Activated CD4-positive, alpha-beta T cell treated with anti-CD3 and anti-CD28 coated beads, Interleukin-10, Interleukin-2, amounts not matched to agents 100 ng/mL and 50 ng/mL, durations not matched to agents 16 hours and 8 hours (primary cell): ENCODE results near the gene FYB2.

ENCODE experiments used
- DNase-seq: peaks from one replicate; pipeline ENCODE4 v3.0.0-alpha.2; 2020

Gene FYB2

DNA sequence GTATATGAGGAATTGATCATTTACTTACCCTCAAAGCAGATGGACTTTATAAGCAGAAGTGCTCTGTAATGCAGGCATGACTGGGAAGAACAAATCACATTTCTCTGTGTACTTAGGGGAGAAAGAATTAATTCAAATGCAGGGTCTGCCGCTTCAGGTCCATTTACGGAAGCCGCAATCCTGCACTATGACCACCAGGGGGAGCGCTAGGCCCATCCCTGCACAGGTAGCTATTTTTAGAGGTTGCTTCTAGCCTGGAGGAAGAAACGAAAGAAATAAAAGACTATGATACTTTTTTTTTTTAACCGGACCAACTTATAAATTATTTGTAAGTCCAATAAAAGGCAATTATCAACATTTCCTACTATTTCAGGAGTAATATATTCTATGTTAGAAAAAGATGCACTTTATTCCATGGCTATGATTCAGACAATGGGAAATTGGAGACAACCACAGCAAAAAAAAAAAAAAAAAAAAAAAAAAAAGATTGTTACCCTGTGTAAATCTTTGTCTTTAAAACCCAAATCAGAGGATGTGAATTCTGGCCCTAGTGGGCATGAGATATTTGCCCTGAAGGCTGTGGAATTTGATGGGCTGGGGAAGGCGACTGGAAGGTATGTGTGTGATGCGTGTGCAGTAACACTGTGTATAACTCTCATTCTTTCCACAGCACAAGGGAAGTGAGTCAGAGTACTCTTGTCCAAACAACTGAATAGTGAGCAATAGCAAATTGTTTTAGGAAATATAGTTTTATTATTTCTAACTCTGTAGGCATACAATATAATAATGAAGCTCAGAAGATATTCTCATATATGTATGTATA is 12.9 kb upstream of the FYB2 start:
- peak; percentile 63 for DNase-seq

DNA sequence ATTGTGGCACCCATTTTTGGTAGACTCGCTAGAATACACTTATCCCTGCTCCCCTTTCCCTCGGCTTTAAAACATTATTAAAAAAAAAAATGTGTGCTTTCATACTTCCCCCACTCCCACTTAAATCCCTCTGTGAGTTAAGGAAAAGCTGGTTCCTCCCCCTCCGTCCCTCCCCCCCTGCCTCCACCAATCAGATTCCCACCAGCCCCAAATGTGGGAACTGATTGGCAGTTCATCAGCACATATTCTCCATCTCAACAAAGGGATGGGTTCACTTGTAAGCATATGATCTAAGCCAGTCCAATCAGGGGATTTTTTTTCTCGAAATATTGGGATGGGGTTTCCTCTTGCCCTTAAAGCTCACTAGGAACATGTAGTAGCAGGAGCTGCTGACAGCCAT is 10.8 kb upstream of the FYB2 start:
- DNase-seq = no peak

DNA sequence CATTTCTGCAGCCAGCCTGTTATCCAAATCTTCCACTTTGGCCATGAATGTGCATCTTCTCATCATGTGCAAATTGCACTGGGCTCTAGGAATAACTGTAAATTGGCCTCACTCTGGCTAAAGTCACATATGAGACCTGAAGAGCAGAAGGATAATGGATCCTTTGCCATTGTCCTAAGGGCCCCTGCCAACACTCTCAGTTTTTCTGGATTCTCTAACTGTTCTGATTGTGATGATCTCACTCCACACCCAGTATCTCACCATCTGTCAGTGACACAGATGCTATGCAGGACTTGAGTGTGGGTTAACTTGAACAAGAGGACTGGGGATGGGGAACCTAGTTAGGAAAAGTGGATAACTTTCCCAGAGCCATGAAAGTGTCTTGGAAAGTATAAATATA is 8.5 kb upstream of the FYB2 start:
- no peak for DNase-seq

DNA sequence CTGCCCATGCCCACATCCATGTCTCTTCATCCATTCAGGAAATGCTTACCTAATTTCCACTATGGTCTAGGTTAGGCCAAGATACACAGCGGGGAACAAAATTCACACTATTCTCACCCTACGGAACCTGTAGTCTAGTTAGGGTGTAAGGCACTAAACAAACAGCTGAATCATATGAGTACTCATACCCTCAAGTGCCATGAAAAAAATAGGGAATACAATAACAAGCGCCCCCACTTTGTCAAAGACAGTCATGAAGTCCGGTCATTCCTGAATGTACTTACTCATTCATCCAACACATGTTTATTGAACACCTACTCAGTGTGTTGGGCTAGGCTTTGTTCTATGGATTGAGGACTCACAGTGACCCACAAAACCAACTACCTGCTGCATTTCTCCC is 6.2 kb upstream of the FYB2 start:
- no peak for DNase-seq

DNA sequence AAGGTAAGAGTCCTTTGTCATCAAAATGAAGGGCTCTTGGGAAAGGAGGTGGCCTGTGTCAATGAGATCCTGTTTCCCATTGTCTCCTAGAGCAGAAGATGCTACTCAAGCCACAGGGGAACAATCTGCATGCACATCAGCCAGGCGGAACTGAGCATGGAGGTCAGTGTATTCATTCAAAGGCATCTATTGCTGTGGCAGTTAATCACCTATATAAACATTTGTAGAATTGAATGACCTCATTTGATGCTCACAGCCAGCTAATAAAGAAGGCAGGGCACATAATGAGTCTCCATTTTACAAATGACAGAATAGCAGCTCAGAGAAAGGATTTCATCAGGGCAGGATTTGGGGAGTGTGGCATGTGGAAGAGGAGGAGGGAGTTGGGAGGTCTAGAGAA is 5.7 kb upstream of the FYB2 start:
- no peak for DNase-seq

DNA sequence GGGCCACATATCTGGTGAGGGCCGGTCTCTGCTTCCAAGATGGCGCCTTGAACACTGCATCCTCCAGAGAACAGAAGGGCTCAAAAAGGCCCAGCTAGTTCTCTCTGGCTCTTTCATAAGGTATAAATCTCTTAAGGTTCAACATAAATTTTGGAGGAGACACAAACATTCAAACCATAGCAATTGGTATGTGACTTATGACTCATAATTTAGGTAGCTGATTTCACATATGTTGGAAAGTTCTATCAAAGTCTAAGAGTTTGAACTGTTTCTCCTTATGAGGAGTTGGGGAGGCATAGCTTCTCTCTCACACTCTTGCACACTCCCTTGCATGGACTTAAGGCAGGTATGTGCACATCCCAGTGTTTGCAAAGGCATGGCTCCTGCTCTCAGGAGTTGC is 5.1 kb upstream of the FYB2 start:
- DNase-seq = no peak

DNA sequence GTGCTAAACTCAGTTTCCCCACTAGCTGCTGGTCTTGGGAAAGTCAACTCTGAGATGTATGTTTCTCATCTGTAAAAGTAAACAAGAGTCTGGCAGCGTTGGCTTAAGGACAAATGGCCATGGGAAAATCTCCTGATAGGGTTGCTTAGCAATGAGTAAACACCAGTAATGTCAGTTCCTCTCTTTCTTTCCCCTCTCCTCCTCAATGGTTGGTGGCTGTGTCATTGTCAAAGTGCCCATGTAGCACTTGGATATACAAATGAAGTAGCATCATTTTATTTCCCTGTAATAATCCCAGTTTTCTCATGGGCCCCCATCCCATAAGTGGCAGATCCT is 2.2 kb upstream of the FYB2 start:
- DNase-seq = no peak

DNA sequence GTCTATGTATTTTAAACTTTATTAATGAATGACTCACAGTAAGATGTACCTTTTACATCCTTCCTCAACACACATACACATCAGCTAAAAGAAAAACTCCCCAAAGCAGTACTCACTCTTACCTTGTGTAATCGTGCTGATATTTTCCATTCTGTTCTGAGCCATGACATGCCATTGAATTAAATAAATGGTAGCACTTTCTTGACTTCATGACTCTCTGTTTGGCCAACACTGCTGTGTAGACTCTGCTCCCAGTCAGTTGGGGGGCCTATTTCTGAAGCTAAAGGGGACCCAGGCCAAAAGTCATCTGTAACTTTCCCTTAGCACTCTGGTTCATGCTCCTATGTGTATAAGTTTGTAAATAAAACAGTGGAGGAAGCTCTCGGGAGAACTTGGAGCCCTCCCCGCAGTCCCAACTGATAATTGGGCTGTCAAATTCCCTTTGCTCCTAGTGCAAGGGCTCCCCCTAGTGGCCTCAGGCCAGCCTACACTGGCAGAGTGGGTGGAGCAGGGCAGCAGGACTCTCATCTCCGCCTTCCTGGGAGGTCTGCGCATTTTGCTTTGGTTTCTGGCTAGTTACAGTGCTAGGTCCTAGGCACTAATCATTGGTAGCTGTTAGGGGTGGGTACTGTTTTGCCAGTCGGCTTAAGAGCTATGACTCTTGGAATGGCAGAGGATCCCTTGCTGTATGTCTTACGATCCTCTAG is 1.7 kb upstream of the FYB2 start:
- DNase-seq = peak; percentile 79

DNA sequence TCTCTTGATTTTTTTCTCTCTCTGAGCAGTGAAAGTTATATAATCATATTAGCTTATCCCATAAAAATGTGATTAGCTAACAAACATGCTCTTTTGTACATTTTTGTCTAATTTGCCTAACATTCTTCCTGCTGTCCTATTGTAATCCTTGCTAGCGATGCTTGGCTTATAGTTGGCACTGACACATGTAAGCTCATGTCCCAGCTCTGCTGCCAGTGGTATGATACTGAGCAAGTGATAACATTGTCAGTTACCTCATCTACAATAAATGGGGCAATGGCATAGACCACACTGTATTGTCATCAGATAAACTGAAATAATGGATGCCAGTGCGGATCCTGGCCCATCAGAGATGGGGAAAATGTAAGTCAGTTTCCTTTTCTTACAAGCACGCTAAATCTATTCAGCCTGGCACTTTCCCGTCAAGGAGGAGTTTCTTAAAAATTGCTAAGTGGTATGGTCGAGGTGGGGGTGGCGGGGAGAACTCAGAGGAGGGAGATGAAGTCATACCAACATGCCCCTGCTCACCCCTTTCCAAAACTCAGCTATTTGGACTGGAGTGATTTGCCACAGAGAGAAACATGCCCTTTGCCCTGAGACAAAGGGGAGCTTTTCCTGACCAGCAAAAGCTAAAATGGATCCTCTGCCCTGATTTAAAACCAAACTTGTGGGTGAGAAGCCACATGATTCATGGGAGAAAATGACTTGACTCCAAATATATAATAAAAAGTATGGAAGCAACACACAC is 1.3 kb downstream of the FYB2 start:
- DNase-seq = no peak

DNA sequence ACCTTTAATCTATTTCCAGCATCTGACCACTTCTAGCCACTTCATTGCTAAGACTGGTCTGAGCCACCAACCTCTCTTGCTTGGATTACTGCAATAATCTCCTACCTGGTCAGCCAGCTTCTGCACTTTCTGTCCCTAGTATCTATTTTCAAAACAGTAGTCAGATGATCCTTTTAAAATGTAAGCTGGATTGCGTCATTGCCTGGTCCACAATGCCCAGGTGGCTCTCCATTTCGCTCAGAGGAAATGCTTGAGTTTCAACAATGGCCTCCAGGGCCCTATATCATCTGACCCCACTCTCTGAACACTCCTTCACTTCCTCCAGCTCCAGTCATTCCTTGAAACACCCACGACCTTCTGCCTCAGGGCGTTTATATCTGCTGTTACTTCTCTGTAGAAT is 2.3 kb downstream of the FYB2 start:
- DNase-seq = no peak

DNA sequence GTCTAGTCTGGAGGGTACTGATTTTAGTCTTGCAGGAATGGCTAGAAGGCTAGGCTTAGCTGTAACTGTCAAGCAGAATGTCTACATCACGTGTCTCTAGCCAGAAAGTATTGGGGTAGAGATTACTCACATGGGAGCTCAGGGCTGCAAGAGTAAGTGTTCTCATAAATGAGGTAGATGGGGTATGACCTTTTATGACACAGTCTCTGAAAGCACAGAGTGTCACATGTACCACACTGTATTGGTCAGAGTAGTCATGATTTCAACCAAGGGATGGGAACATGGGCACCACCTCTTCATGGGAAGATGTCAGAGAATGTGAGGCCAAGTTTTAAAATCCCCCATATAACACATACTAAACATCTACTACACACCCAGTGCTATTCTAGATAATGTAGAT is 2.9 kb downstream of the FYB2 start:
- DNase-seq = no peak

DNA sequence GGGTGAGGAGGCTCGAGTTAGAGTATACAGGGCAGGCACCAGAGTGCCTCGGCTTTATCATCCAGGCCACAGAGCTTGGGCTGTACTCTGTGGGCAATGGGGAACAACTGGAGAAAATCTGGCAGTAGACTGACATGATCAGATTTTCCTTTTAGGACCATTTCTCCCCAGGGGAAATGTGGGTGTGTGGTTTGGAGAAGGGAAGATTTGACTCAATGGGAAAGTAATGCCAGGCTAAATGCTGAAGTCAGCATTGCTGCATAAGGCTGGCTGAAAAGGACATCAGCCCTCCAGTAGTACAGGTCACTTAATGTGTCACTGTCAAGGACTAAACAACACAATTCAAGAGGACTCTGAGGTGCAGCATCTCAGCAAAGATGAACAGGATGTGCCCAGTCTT is 5.0 kb downstream of the FYB2 start:
- DNase-seq = no peak

DNA sequence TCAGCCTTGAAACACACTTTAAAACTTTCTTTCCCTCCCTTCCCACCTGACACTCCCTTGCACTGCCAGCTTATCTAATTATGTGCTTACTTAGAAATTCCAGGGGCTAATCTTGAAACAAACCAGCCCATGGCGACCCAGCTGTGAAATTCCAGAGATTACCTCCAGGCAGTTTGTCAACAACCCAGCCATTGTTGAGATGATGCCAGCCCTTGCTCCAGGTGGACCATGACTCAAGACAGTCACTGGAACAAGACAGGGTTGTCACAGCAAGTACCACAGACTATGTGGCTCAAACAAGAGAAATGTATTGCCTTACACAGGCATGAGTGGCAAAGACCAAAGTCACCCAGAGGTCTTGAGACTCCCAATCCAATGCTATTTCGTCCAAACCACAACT is 7.9 kb downstream of the FYB2 start:
- no peak for DNase-seq

DNA sequence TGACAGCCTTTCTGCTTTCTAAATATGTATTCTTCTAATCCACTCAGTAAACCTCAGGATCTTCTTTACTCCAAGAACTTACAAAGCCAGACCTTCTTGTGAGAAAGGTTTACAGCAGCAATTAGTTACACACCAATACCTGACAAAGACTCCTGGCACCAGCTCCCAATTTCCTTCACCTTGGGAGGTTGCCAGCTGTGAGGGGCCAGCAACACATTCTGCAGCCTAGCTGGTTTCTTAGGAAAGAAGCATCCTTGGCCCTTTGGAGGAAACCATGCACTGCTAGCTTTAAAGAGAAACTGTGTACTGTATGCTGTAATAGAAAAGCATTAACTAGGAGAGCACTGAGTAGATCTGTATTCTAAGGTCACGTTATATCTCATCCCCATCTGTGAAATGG is 10.8 kb downstream of the FYB2 start:
- DNase-seq = no peak

DNA sequence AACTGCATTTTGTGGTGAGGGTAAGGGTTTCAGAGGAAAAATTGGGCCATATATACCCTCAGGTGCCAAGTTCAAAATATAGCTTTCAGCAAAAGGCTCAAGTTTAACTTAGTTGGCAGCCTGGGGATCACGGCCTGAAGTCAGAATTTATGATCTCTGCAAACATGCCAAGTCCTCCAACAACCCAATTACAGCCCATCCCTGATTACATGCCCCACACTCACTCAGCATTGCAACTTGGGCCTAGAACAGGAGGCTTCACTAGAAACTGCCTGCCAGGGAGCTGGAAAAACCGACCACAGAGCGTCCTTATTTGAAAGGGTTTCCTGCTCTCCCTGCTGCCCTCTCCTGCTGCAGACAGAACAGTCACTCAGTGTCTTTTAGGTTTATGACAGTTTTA is 12.4 kb downstream of the FYB2 start:
- no peak for DNase-seq

DNA sequence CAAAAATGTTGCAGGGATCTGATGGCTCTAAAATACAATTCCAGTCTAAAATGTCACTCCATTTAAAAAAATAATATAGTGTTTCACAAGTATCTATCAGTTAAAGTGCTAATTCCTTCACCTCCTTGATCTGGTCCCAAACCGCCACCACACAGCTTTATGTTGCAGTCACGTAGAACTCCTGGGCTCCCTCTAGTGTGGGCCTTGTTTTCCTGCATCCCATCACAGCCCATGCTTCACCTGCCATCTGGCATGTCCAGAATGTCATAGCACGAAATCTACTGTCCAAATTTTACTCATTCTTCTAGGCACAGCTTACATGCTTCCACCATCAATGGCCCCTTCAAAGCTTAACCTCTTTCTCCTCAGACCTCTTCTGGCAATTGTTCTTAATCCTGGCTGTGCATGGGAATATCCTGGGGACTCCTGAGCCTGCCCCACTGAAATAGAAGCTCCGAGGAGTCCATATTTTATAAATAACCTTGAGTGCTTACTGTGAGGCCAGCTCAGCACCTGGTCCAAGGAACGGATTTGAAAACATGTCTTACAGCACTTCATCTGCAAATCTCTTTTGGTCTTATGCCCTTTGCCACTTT is 15.5 kb downstream of the FYB2 start:
- peak; percentile 10 for DNase-seq

DNA sequence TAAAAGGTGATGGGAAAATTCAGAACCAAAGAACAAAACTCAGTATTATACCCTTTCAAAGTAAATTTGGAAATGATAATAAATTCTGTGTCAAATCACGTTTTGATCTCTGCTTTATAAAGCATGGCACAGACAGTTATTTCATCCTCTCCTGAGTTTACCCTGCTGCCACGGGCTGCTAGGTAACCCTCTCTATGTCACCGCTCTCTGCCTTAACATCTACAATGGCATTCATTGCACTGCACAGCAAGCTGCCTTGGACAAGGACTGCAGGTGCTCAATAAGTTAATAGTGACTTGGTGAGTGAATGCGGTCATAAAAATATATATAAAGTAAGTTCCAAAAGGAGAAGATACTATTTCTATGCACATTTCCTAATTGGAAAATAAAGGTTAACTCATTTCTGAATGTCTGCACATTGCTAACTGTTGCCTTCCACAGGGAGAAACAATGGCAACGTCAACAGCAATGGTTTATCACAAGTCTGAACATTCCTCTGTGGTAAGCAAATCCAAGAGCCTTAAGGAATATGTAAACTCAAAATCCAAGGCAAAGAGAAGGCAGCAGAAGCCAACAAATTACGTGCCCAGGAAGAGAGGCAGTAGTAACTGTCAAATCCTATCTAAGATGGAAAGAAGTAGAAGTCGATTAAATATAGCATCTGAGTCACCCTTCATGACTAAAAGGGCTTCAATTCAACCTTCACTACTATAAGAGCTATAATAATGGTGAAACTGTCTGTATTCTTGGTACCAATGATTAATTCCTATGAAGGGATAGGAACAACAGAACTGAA is 19.4 kb downstream of the FYB2 start:
- no peak for DNase-seq

DNA sequence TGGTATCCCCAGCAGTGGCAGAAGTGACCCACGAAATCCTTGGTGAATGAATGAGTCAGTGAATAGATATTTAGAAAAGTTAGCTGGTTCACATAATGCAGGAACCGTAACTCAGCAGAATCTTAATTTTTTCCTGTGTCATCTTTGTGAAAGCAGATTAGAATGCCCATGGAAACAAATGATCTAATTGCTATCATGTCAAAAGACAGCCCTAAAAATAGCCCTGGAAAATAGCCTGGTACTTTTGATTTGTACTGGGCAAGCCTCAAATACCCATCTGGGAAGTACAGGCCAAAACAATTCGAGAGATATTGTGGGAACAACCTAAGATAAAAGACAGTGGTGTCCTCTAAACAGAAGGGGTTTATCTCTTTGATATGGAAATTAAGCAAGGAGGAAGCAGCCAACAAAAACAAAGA is 21.1 kb downstream of the FYB2 start:
- no peak for DNase-seq

DNA sequence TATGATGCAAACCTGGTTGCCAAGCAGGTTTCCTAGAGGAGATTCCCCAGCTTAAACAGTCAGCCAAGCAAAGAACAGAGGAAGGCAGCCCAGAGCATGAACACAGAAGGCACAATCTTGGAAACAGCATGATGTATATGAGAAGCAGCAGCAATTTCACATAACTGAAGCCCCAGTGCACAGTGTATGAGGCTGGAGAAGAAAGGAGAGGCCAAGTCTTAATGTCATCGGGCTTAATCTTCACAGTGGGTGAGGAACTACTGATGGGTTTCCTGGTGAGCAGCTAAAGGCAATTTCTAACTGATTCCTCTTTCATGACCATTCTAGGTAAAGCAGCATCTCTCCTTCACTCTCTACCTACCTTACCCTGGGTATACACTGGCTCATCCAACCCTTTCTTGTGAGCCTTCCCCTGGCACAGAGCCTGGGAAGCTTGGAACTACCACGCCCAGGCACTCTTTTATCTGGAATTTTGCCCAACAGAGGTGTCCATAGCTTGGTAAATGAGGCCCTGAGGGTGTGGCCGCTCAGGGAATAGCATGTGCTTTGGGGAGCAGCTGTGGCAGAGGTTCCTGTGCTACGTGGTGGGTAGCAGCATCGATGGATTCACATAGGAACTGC is 22.0 kb downstream of the FYB2 start:
- no peak for DNase-seq

DNA sequence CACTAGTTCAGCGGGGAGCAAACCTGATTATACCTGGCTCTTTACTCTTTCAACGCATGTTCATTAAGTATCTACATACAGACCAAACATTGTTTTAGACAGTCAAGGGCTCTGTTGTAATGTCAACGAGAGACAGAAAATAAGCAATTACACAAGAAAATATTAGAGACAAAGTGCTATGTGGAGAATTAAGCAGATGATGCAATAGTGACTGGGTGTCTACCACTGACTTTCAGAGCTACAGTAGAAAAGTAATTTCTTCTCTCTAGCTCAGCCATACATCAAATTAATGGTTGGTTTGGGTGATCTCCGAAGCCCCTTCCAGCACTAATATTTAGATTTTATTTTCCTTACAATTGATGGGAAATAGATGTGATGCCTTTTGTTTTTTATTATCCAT is 23.3 kb downstream of the FYB2 start:
- DNase-seq = no peak

DNA sequence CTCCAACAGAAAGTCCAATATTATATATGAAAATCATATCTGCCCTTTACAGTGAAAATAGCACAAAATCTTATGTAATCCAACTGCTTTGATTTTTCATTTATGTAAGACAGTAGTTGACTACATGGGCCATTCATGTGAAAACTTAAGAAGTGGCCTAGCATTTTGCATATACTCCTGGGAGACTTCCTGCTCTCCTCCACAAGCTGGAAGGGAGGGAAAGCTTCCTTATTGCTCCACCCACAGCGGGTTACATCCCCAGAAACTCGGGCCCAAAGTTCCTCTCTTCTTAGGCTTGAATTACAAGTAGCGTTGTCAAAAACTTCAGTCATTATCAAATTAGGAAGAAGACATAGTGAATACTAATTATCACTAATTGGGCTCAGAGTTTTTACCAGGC is 29.2 kb downstream of the FYB2 start:
- DNase-seq = no peak

DNA sequence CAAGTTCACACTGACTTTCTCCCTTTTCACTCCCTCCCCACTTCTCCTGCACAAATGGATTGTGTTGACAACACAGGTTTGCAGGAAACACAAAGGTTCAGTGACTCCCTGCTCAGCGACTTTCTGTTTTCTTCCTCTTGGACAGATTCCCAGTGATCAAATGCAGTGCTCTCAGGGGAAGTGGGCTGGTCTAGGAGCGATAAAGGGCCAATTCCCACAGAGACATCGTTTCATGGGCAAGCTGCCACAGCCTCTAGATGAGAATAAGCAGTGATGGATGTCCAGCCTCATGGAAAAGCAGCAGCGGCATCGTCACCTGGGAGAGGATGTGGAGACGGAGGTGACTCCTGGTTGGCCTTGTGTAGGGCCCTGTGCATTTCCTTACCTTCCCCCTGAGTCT is 30.6 kb downstream of the FYB2 start:
- no peak for DNase-seq
